PFSK-1 (cell line): ENCODE measurements around the gene P2RY4.

ENCODE experiments used
- FOXP2 ChIP-seq: optimal IDR thresholded peaks from 2 replicates; pipeline ENCODE3; 2011; ENCODE audit warnings: borderline replicate concordance, control low read depth, inconsistent platforms; ENCODE audit not compliant: insufficient read depth; ENCODE audit errors: extremely low read length, extremely low read depth
- POLR2AphosphoS5 ChIP-seq: IDR thresholded peaks from 2 replicates; pipeline ENCODE4 v1.6.1; 2012; ENCODE audit warnings: low read depth, mild to moderate bottlenecking, control low read depth, low read length, moderate library complexity
- REST ChIP-seq, 2 experiments: IDR thresholded peaks; 2 replicates each; pipeline versions ENCODE4 v1.6.1 to v1.8.0; 2011 to 2012; ENCODE audit warnings: low read depth in 2 of 2, low read length in 2 of 2, control low read depth in 1 of 2, inconsistent platforms in 1 of 2, mild to moderate bottlenecking in 1 of 2, moderate library complexity in 1 of 2; ENCODE audit not compliant: insufficient read depth in 1 of 2
- SIN3A ChIP-seq: IDR thresholded peaks from 2 replicates; pipeline ENCODE4 v1.6.1; 2012; ENCODE audit warnings: mild to moderate bottlenecking, low read length, moderate library complexity, borderline replicate concordance; ENCODE audit not compliant: insufficient read depth
- TAF1 ChIP-seq: IDR thresholded peaks from 2 replicates; pipeline ENCODE4 v1.6.1; 2012; ENCODE audit warnings: low read length, control low read depth, borderline replicate concordance; ENCODE audit not compliant: insufficient read depth

P2RY4 gene

GRCh38 chrX:70244881-70245280 lies 15.1 kb downstream of the P2RY4 start:
- no peak for TF ChIP-seq REST (IDR thresholded peaks at IDR 0.05; ENCODE audit: insufficient read depth in 1 of 2, low read depth in 2 of 2, low read length in 2 of 2)
- no peak for TF ChIP-seq POLR2AphosphoS5
- no peak for TF ChIP-seq FOXP2
- no peak for TF ChIP-seq TAF1

DNA sequence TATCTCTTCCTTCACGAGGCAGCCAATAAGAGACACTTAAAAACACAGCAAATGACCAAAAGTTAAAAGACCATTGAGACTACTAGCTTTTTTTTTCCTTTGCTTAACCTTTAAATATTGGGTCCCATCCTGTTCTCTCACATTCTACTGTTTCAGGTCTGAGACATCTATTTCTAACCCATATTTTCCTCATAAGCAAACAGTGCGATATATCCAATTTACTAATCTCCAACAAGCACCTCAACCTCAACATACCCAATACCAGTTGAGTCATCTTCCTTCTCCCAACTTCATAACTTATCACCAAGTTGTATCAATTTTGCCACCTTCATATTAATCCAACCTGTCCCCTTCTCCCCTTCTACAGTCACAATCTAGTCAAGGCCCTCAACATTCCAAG lies 18.5 kb downstream of the P2RY4 start:
- no peak for TF ChIP-seq SIN3A
- TF ChIP-seq TAF1 = no peak
- TF ChIP-seq REST (IDR thresholded peaks at IDR 0.05; ENCODE audit: insufficient read depth in 1 of 2, low read depth in 2 of 2, low read length in 2 of 2) = no peak
- no peak for TF ChIP-seq FOXP2
- no peak for TF ChIP-seq POLR2AphosphoS5

DNA sequence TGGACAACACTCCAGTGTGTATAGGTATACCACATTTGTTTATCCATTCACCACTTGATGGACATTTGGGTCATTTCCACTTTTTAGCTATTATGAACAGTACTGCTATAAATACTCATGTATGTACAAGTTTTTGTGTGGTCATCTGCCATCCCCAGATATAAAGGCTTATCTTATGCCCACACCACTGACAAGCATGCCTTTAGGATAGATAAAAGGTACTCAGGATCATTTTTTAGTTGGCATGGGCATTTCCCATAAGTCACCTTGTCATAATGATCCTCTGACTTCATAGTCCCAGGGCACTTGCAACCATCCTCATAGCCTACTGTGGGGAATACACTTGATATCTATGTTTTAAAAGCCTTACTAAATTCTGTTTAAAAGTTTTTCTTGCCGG lies 19.3 kb downstream of the P2RY4 start:
- no peak for TF ChIP-seq FOXP2
- TF ChIP-seq TAF1 = no peak
- no peak for TF ChIP-seq SIN3A
- no peak for TF ChIP-seq POLR2AphosphoS5
- no peak for TF ChIP-seq REST (IDR thresholded peaks at IDR 0.05; ENCODE audit: insufficient read depth in 1 of 2, low read depth in 2 of 2, low read length in 2 of 2)

DNA sequence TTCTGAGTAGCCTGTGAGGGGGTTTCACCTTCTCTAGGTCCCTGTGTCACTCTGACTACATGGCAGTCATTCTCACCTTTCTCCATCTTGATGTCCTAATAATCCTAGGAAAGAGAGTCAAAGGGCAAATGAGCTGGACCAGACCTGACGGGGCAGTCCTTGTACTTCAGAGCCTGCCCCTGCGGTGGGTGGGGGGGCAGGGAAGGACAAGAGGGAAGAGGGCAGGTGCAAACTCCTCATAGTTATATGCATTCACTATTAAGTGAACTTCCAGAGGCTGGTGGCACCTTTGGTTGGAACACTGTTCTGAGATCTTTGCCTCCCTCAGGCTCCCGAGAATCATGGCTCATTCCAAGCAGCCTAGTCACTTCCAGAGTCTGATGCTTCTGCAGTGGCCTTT lies 25.6 kb downstream of the P2RY4 start, which contains the start of gene AWAT1:
AWAT1 (plus strand) TSS at position 301 of the 400 bp plus-strand sequence; CDS start at position 342, 41 bp downstream.
- TF ChIP-seq REST (IDR thresholded peaks at IDR 0.05; ENCODE audit: insufficient read depth in 1 of 2, low read depth in 2 of 2, low read length in 2 of 2) = no peak
- no peak for TF ChIP-seq TAF1
- TF ChIP-seq POLR2AphosphoS5 = no peak

GRCh38 chrX:70231666-70232065 lies 28.3 kb downstream of the P2RY4 start:
- TF ChIP-seq REST (IDR thresholded peaks at IDR 0.05; ENCODE audit: insufficient read depth in 1 of 2, low read depth in 2 of 2, low read length in 2 of 2) = no peak
- TF ChIP-seq SIN3A = no peak
- TF ChIP-seq POLR2AphosphoS5 = no peak
- no peak for TF ChIP-seq FOXP2
- TF ChIP-seq TAF1 = no peak
